ENCODE measurements around the gene USP15. TPM values are rescaled to one million over a fixed set of nuclear protein-coding genes. Genes with fewer than 3 reads are reported as not detected.

The USP15 gene
- total and polyA plus RNA-seq, 2 experiments from 2014 or later, result 20.6 to 42.4 TPM

GRCh38 chr12:62396750-62397149, 136.5 kb downstream of the USP15 start:
- no peaks in the 10 kb centered on the region for H3K79me2 ChIP-seq
- H3K27me3 ChIP-seq, result no peaks in the 10 kb centered on the region
- H3K4me3 ChIP-seq, result no peak overlapping the region
- no peaks in the 10 kb centered on the region for H3K36me3 ChIP-seq (replicated peaks; ENCODE audit: insufficient read depth, low read depth)
- H3K9me2 ChIP-seq (replicated peaks; ENCODE audit: insufficient read depth), result no peaks in the 10 kb centered on the region
- H3K9me3 ChIP-seq (ENCODE audit: low read depth), result no peaks in the 10 kb centered on the region
- H3K4me1 ChIP-seq (ENCODE audit: insufficient read depth), result no peaks in the 10 kb centered on the region
- H4K20me1 ChIP-seq (ENCODE audit: insufficient read depth, poor library complexity, severe bottlenecking), result no peaks in the 10 kb centered on the region
- H3K27ac ChIP-seq, result no peak overlapping the region
- H2AFZ ChIP-seq, result no peak overlapping the region
- DNase-seq (ENCODE audit: low spot score), result no peak
- H3K4me2 ChIP-seq, result no peak overlapping the region
- 77% methylated on average over 4 of the region's 4 CpGs for WGBS (ENCODE audit: low lambda C conversion rate, missing lambda C conversion rate)
- TF ChIP-seq EZH2 (IDR thresholded peaks at IDR 0.05; ENCODE audit: borderline replicate concordance) (no peak), EZH2phosphoT487 (IDR thresholded peaks at IDR 0.05; ENCODE audit: low read depth, severe bottlenecking, unreplicated experiment) (no peak), CTCF (IDR thresholded peaks at IDR 0.05; ENCODE audit: poor library complexity) (no peak)

- Histone ChIP-seq H3K4me1 (ENCODE audit: insufficient read depth) (no peaks in the 10 kb centered on the region), H2AFZ (no peak overlapping the region), H3K27ac (no peak overlapping the region), H4K20me1 (ENCODE audit: insufficient read depth, poor library complexity, severe bottlenecking) (no peaks in the 10 kb centered on the region), H3K9me2 (replicated peaks; ENCODE audit: insufficient read depth) (no peaks in the 10 kb centered on the region), H3K27me3 (no peaks in the 10 kb centered on the region), H3K4me2 (no peak overlapping the region), H3K79me2 (no peaks in the 10 kb centered on the region), H3K4me3 (no peak overlapping the region), H3K36me3 (replicated peaks; ENCODE audit: insufficient read depth, low read depth) (no peaks in the 10 kb centered on the region), H3K9me3 (ENCODE audit: low read depth) (no peaks in the 10 kb centered on the region)
- no peak for DNase-seq (ENCODE audit: low spot score)
- WGBS (ENCODE audit: low lambda C conversion rate, missing lambda C conversion rate), result 98% methylated on average over 2 of the region's 2 CpGs
- TF ChIP-seq EZH2 (IDR thresholded peaks at IDR 0.05; ENCODE audit: borderline replicate concordance), result no peak
- TF ChIP-seq CTCF (IDR thresholded peaks at IDR 0.05; ENCODE audit: poor library complexity), result no peak
- TF ChIP-seq EZH2phosphoT487 (IDR thresholded peaks at IDR 0.05; ENCODE audit: low read depth, severe bottlenecking, unreplicated experiment), result no peak
Measured at GRCh38 chr12:62400135-62400534, 139.9 kb downstream of the USP15 start.

GRCh38 chr12:62401631-62402030, 141.4 kb downstream of the USP15 start:
- WGBS (ENCODE audit: low lambda C conversion rate, missing lambda C conversion rate), result 97% methylated on average over 3 of the region's 3 CpGs
- Histone ChIP-seq H3K79me2 (no peaks in the 10 kb centered on the region), H2AFZ (no peak overlapping the region), H4K20me1 (ENCODE audit: insufficient read depth, poor library complexity, severe bottlenecking) (no peaks in the 10 kb centered on the region), H3K4me1 (ENCODE audit: insufficient read depth) (no peaks in the 10 kb centered on the region), H3K27ac (no peak overlapping the region), H3K9me3 (ENCODE audit: low read depth) (no peaks in the 10 kb centered on the region), H3K4me3 (no peak overlapping the region), H3K27me3 (no peaks in the 10 kb centered on the region), H3K9me2 (replicated peaks; ENCODE audit: insufficient read depth) (no peaks in the 10 kb centered on the region), H3K36me3 (replicated peaks; ENCODE audit: insufficient read depth, low read depth) (no peaks in the 10 kb centered on the region), H3K4me2 (no peak overlapping the region)
- TF ChIP-seq EZH2 (IDR thresholded peaks at IDR 0.05; ENCODE audit: borderline replicate concordance), result no peak
- no peak for TF ChIP-seq EZH2phosphoT487 (IDR thresholded peaks at IDR 0.05; ENCODE audit: low read depth, severe bottlenecking, unreplicated experiment)
- TF ChIP-seq CTCF (IDR thresholded peaks at IDR 0.05; ENCODE audit: poor library complexity), result no peak
- no peak for DNase-seq (ENCODE audit: low spot score)

GRCh38 chr12:62403031-62403430, 142.8 kb downstream of the USP15 start:
- H4K20me1 ChIP-seq (ENCODE audit: insufficient read depth, poor library complexity, severe bottlenecking), result no peaks in the 10 kb centered on the region
- no peaks in the 10 kb centered on the region for H3K36me3 ChIP-seq (replicated peaks; ENCODE audit: insufficient read depth, low read depth)
- H3K4me1 ChIP-seq (ENCODE audit: insufficient read depth), result no peaks in the 10 kb centered on the region
- no peaks in the 10 kb centered on the region for H3K9me3 ChIP-seq (ENCODE audit: low read depth)
- H3K4me2 ChIP-seq, result no peak overlapping the region
- no peak overlapping the region for H3K27ac ChIP-seq
- no peaks in the 10 kb centered on the region for H3K9me2 ChIP-seq (replicated peaks; ENCODE audit: insufficient read depth)
- H3K4me3 ChIP-seq, result no peak overlapping the region
- H3K79me2 ChIP-seq, result no peaks in the 10 kb centered on the region
- H2AFZ ChIP-seq, result no peak overlapping the region
- TF ChIP-seq CTCF (IDR thresholded peaks at IDR 0.05; ENCODE audit: poor library complexity) (no peak), EZH2phosphoT487 (IDR thresholded peaks at IDR 0.05; ENCODE audit: low read depth, severe bottlenecking, unreplicated experiment) (no peak), EZH2 (IDR thresholded peaks at IDR 0.05; ENCODE audit: borderline replicate concordance) (no peak)
- no peaks in the 10 kb centered on the region for H3K27me3 ChIP-seq
- no peak for DNase-seq (ENCODE audit: low spot score)
